ENCODE results near the gene PAFAH1B1. TPM values are rescaled to one million over a fixed set of nuclear protein-coding genes. Genes with fewer than 3 reads are reported as not detected.

The PAFAH1B1 gene
- total RNA-seq, 1 donor from 2014 or later: 115 TPM

- Histone ChIP-seq H3K36me3 (no peaks in the 10 kb centered on the region), H3K4me1 (no peaks in the 10 kb centered on the region), H3K27me3 (ENCODE audit: low read depth) (peaks cover 7% of the 10 kb centered on the region), H3K9me3 (replicated peaks) (no peaks in the 10 kb centered on the region), H3K27ac (replicated peaks) (no peak overlapping the region), H3K4me3 (no peak overlapping the region)
- TF ChIP-seq CTCF (IDR thresholded peaks at IDR 0.05; ENCODE audit: borderline replicate concordance): no peak
- intact Hi-C loops (cut with micrococcal nuclease): no loop called here
- DNase-seq: no peak
These were observed 42.0 kb upstream of the PAFAH1B1 start for GRCh38 chr17:2551493-2551892.

DNA sequence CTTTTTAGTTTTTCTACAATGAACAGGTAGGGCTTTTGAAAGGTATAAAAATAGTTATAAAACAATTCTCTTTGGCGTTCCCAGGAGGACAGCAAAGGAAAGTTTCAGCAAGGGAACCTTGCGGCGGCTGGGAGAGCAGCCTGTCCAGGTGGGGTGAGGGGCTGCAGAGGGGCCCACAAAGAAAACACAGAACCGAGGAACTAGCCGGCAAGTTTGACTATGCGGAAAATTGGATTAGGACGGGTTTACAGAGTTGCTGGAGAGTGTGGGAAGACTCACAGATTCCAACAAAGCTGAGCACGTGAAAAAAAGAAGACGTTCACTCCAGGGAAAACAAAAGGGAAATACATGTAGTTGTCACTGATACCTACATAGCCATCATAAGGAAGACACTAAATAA lies 41.5 kb upstream of the PAFAH1B1 start:
- Histone ChIP-seq H3K36me3 (no peaks in the 10 kb centered on the region), H3K9me3 (replicated peaks) (no peaks in the 10 kb centered on the region), H3K4me3 (no peak overlapping the region), H3K27ac (replicated peaks) (no peak overlapping the region), H3K27me3 (ENCODE audit: low read depth) (peaks cover 7% of the 10 kb centered on the region), H3K4me1 (no peaks in the 10 kb centered on the region)
- DNase-seq: no peak
- TF ChIP-seq CTCF (IDR thresholded peaks at IDR 0.05; ENCODE audit: borderline replicate concordance): no peak
- intact Hi-C loops (cut with micrococcal nuclease): no loop called here

DNA sequence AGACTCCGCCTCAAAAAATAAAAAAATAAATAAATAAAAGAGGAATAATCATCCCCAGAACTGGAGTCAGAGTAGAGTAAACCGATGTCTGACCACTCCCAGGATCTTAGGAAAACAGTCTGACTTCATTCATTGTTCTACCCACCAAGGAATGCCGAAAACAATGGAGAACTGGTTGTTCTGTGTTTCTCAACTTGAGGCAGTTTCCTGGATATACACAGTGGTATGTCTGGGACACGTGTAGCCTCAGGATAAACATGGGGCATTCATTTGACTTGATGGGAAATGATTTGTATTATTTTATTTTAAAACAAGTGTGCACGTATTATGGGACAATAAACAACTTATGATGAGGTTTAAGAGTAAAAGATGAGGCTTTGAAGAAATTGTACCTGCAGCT lies 32.8 kb upstream of the PAFAH1B1 start:
- Histone ChIP-seq H3K9me3 (replicated peaks) (peaks cover 8% of the 10 kb centered on the region), H3K36me3 (no peaks in the 10 kb centered on the region), H3K4me3 (no peak overlapping the region), H3K27me3 (ENCODE audit: low read depth) (no peaks in the 10 kb centered on the region), H3K27ac (replicated peaks) (peak overlapping the region; percentile 55), H3K4me1 (no peaks in the 10 kb centered on the region)
- no peak for DNase-seq
- no peak for TF ChIP-seq CTCF (IDR thresholded peaks at IDR 0.05; ENCODE audit: borderline replicate concordance)
- intact Hi-C loops (cut with micrococcal nuclease): no loop called here

GRCh38 chr17:2562162-2562858 lies 31.1 kb upstream of the PAFAH1B1 start:
- Histone ChIP-seq H3K4me1 (no peaks in the 10 kb centered on the region), H3K27ac (replicated peaks) (no peak overlapping the region), H3K9me3 (replicated peaks) (peaks cover 8% of the 10 kb centered on the region), H3K36me3 (no peaks in the 10 kb centered on the region), H3K4me3 (no peak overlapping the region), H3K27me3 (ENCODE audit: low read depth) (no peaks in the 10 kb centered on the region)
- no peak for TF ChIP-seq CTCF (IDR thresholded peaks at IDR 0.05; ENCODE audit: borderline replicate concordance)
- DNase-seq: no peak
- intact Hi-C loops (cut with micrococcal nuclease): no loop called here

- Histone ChIP-seq H3K36me3 (no peaks in the 10 kb centered on the region), H3K9me3 (replicated peaks) (peaks cover 8% of the 10 kb centered on the region), H3K4me1 (no peaks in the 10 kb centered on the region), H3K27me3 (ENCODE audit: low read depth) (no peaks in the 10 kb centered on the region), H3K4me3 (no peak overlapping the region), H3K27ac (replicated peaks) (no peak overlapping the region)
- intact Hi-C loops (cut with micrococcal nuclease): no loop called here
- no peak for DNase-seq
- TF ChIP-seq CTCF (IDR thresholded peaks at IDR 0.05; ENCODE audit: borderline replicate concordance): no peak
These were observed 30.4 kb upstream of the PAFAH1B1 start for GRCh38 chr17:2563061-2563460.

Measured in left ventricle myocardium inferior (tissue), 1 donor.